WTC11 (cell line): ENCODE measurements around the gene HOXA13. TPM values are rescaled to one million over a fixed set of nuclear protein-coding genes. Genes with fewer than 3 reads are reported as not detected.

ENCODE experiments used
- ATAC-seq: fragments of 200-7000 bp; cut with Tn5 transposase; 2 replicates; pipeline ENCODE4 v1.10.0; 2021; ENCODE audit warnings: mild to moderate bottlenecking, moderate library complexity
- CTCF ChIA-PET: fragments of 300-600 bp; sonication (Branson Sonifier 250); formaldehyde crosslinking; loops from one replicate; lab custom pipeline; 2021; ENCODE audit warnings: antibody characterized with exemption; lab: Charles Lee
- POLR2A ChIA-PET: fragments of 350-600 bp; sonication (Branson Sonifier 250); formaldehyde crosslinking; loops from one replicate; lab custom pipeline; 2021; ENCODE audit warnings: antibody characterized with exemption; lab: Charles Lee
- DNase-seq: peaks from one replicate; pipeline ENCODE4 v3.0.0; 2021; ENCODE audit warnings: low spot score
- H3K27ac Mint-ChIP-seq: 2 replicates; pipeline ENCODE4 v1.8.0; 2021; ENCODE audit warnings: mixed read lengths
- H3K27me3 Mint-ChIP-seq: 2 replicates; pipeline ENCODE4 v1.8.0; 2021; ENCODE audit warnings: low read depth, mild to moderate bottlenecking, moderate library complexity, mixed read lengths
- H3K36me3 Mint-ChIP-seq: 2 replicates; pipeline ENCODE4 v1.8.0; 2021; ENCODE audit warnings: mixed read lengths
- H3K4me1 Mint-ChIP-seq: 2 replicates; pipeline ENCODE4 v1.8.0; 2022; ENCODE audit warnings: mixed read lengths
- H3K4me3 Mint-ChIP-seq: 2 replicates; pipeline ENCODE4 v1.8.0; 2021; ENCODE audit warnings: mild to moderate bottlenecking, moderate library complexity, mixed read lengths
- H3K9me3 Mint-ChIP-seq: 2 replicates; pipeline ENCODE4 v1.8.0; 2021; ENCODE audit warnings: mixed read lengths
- SP1 ChIP-seq: sonication (generic); formaldehyde crosslinking; conservative IDR thresholded peaks from 2 replicates; pipeline ENCODE4 v1.8.1; 2022; ENCODE audit warnings: missing genetic modification reagents
- total RNA-seq: library from RNA; stranded (reverse); gene quantifications from 3 replicates; pipeline ENCODE4 v1.2.3, GENCODE V29; 2021
- TF ChIP-seq, protein P1 (sequence below): sonication (generic); formaldehyde crosslinking; IDR thresholded peaks from 2 replicates; pipeline ENCODE4 v1.8.1; 2023; ENCODE audit warnings: mild to moderate bottlenecking, moderate library complexity, missing genetic modification reagents
- TF ChIP-seq, protein P2 (sequence below): sonication (generic); formaldehyde crosslinking; IDR thresholded peaks from 2 replicates; pipeline ENCODE4 v1.8.1; 2023; ENCODE audit warnings: mild to moderate bottlenecking, missing genetic modification reagents, borderline replicate concordance
- TF ChIP-seq, protein P3 (sequence below): sonication (generic); formaldehyde crosslinking; IDR thresholded peaks from 2 replicates; pipeline ENCODE4 v1.8.0; 2023; ENCODE audit warnings: missing genetic modification reagents, mild to moderate bottlenecking, borderline replicate concordance
- TF ChIP-seq, protein P4 (sequence below): fragments of 200-600 bp; IDR thresholded peaks from 2 replicates; pipeline ENCODE4 v1.8.0; 2022; ENCODE audit warnings: antibody characterized with exemption
- TF ChIP-seq, protein P5 (sequence below): sonication (generic); formaldehyde crosslinking; IDR thresholded peaks from 2 replicates; pipeline ENCODE4 v1.8.1; 2022; ENCODE audit warnings: mild to moderate bottlenecking, moderate library complexity, missing genetic modification reagents

Gene HOXA13
- total RNA-seq, 1 experiment from 2014 or later: not detected

DNA sequence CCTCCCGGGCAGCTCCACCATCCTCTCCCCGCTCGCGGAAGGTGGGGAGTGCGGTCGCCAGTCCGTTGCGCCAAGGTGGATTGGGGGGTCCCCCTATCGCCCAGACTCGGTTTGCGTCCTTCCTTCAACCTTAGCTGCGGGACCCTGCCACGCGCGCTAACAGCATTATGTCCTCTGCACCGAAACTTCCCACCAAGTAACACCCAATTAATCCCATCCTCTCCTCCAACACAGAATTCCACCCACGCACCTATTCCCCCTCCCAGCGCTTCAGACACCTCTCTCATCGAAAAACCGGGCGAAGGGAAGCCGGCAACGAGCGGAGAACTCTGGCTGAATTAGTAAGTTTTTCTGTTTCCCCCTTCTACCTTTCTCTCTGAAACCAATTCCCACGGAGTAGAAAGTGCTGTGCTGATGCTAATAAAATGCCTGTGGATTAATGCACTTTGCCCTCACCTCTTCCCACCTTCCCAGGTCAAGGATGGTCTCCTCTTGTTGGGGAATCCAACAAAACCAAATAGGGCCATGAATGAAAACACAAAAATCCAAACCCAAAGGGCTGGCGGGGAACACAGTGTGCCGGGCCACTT is 48.5 kb downstream of the HOXA13 start:
- Mint-ChIP-seq H3K4me3 (peak overlapping the region; percentile 55), H3K27me3 (peaks cover 100% of the 10 kb centered on the region), H3K4me1 (peaks cover 30% of the 10 kb centered on the region)
- CTCF ChIA-PET: interaction anchor here (0.6 to 4.0 kb wide), 13 partner anchors 7 to 460 kb away, joined by 3 to 74 read pairs (median 4); partner anchors contain the start of gene HOXA9
- TF ChIP-seq, protein P1, sequence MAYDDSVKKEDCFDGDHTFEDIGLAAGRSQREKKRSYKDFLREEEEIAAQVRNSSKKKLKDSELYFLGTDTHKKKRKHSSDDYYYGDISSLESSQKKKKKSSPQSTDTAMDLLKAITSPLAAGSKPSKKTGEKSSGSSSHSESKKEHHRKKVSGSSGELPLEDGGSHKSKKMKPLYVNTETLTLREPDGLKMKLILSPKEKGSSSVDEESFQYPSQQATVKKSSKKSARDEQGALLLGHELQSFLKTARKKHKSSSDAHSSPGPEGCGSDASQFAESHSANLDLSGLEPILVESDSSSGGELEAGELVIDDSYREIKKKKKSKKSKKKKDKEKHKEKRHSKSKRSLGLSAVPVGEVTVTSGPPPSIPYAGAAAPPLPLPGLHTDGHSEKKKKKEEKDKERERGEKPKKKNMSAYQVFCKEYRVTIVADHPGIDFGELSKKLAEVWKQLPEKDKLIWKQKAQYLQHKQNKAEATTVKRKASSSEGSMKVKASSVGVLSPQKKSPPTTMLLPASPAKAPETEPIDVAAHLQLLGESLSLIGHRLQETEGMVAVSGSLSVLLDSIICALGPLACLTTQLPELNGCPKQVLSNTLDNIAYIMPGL (CRISPR knock-in tag): 0 out of 2 replicates have a peak, but pooled peaks have one; percentile 4
- TF ChIP-seq, protein P2, sequence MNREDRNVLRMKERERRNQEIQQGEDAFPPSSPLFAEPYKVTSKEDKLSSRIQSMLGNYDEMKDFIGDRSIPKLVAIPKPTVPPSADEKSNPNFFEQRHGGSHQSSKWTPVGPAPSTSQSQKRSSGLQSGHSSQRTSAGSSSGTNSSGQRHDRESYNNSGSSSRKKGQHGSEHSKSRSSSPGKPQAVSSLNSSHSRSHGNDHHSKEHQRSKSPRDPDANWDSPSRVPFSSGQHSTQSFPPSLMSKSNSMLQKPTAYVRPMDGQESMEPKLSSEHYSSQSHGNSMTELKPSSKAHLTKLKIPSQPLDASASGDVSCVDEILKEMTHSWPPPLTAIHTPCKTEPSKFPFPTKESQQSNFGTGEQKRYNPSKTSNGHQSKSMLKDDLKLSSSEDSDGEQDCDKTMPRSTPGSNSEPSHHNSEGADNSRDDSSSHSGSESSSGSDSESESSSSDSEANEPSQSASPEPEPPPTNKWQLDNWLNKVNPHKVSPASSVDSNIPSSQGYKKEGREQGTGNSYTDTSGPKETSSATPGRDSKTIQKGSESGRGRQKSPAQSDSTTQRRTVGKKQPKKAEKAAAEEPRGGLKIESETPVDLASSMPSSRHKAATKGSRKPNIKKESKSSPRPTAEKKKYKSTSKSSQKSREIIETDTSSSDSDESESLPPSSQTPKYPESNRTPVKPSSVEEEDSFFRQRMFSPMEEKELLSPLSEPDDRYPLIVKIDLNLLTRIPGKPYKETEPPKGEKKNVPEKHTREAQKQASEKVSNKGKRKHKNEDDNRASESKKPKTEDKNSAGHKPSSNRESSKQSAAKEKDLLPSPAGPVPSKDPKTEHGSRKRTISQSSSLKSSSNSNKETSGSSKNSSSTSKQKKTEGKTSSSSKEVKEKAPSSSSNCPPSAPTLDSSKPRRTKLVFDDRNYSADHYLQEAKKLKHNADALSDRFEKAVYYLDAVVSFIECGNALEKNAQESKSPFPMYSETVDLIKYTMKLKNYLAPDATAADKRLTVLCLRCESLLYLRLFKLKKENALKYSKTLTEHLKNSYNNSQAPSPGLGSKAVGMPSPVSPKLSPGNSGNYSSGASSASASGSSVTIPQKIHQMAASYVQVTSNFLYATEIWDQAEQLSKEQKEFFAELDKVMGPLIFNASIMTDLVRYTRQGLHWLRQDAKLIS (CRISPR knock-in tag): no peak
- TF ChIP-seq, all 79 proteins: peak for 1
- POLR2A ChIA-PET: no interaction called here
- H3K36me3 Mint-ChIP-seq: peaks cover 3% of the 10 kb centered on the region
- no peak for ATAC-seq
- H3K9me3 Mint-ChIP-seq: no peaks in the 10 kb centered on the region
- H3K27ac Mint-ChIP-seq: no peak overlapping the region
- DNase-seq: no peak

DNA sequence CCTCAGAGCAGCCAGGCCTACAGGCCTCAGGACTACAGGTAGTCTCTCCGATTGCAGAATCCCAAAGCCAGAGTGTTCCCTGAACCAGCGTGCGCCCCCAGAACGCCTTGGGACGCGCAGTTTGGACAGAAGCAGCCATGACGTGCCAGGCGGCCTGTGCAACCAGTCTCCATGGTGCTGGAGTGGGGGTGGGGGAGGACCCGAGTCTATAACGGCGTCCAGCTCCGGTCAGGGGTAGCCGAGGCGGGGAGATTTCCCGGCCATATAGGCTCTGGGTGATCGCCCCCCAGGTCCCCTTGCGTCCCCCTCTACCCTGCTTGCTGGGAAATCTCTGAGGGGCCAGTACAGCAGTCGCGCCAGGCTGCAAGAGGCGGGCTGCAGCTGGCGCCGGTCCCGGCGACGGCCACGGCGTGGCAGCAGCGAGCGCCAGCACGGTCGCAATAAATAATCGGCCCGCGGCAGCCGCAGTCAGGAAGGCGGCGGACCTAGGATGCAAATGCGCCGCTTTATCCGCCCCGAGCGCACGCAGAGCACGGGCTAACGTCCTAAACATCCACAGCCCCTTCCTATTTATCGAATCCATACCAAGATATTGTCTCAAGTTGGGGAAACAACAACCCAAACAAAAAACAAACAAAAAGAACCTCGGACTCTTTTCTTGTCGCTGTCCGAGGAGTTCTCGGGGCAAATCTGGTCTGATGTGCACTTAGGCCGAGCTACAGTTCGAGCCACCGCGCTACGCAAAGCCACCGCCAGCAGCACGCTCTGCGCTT is 49.1 kb downstream of the HOXA13 start:
- ChIA-PET CTCF (interaction anchor here (0.6 to 4.0 kb wide), 15 partner anchors 8 to 468 kb away, joined by 3 to 74 read pairs (median 4); partner anchors contain the start of gene HOXA9), POLR2A (no interaction called here)
- TF ChIP-seq, protein P3, sequence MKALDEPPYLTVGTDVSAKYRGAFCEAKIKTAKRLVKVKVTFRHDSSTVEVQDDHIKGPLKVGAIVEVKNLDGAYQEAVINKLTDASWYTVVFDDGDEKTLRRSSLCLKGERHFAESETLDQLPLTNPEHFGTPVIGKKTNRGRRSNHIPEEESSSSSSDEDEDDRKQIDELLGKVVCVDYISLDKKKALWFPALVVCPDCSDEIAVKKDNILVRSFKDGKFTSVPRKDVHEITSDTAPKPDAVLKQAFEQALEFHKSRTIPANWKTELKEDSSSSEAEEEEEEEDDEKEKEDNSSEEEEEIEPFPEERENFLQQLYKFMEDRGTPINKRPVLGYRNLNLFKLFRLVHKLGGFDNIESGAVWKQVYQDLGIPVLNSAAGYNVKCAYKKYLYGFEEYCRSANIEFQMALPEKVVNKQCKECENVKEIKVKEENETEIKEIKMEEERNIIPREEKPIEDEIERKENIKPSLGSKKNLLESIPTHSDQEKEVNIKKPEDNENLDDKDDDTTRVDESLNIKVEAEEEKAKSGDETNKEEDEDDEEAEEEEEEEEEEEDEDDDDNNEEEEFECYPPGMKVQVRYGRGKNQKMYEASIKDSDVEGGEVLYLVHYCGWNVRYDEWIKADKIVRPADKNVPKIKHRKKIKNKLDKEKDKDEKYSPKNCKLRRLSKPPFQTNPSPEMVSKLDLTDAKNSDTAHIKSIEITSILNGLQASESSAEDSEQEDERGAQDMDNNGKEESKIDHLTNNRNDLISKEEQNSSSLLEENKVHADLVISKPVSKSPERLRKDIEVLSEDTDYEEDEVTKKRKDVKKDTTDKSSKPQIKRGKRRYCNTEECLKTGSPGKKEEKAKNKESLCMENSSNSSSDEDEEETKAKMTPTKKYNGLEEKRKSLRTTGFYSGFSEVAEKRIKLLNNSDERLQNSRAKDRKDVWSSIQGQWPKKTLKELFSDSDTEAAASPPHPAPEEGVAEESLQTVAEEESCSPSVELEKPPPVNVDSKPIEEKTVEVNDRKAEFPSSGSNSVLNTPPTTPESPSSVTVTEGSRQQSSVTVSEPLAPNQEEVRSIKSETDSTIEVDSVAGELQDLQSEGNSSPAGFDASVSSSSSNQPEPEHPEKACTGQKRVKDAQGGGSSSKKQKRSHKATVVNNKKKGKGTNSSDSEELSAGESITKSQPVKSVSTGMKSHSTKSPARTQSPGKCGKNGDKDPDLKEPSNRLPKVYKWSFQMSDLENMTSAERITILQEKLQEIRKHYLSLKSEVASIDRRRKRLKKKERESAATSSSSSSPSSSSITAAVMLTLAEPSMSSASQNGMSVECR (CRISPR knock-in tag): no peak
- TF ChIP-seq, protein P1 (CRISPR knock-in tag): peak; percentile 71; the same call in 1 of the 2 replicates
- TF ChIP-seq, protein P4, sequence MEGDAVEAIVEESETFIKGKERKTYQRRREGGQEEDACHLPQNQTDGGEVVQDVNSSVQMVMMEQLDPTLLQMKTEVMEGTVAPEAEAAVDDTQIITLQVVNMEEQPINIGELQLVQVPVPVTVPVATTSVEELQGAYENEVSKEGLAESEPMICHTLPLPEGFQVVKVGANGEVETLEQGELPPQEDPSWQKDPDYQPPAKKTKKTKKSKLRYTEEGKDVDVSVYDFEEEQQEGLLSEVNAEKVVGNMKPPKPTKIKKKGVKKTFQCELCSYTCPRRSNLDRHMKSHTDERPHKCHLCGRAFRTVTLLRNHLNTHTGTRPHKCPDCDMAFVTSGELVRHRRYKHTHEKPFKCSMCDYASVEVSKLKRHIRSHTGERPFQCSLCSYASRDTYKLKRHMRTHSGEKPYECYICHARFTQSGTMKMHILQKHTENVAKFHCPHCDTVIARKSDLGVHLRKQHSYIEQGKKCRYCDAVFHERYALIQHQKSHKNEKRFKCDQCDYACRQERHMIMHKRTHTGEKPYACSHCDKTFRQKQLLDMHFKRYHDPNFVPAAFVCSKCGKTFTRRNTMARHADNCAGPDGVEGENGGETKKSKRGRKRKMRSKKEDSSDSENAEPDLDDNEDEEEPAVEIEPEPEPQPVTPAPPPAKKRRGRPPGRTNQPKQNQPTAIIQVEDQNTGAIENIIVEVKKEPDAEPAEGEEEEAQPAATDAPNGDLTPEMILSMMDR: peak; percentile 66
- TF ChIP-seq, protein P5, sequence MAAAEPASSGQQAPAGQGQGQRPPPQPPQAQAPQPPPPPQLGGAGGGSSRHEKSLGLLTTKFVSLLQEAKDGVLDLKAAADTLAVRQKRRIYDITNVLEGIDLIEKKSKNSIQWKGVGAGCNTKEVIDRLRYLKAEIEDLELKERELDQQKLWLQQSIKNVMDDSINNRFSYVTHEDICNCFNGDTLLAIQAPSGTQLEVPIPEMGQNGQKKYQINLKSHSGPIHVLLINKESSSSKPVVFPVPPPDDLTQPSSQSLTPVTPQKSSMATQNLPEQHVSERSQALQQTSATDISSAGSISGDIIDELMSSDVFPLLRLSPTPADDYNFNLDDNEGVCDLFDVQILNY (CRISPR knock-in tag): 0 out of 2 replicates have a peak, but pooled peaks have one; percentile 23
- TF ChIP-seq SP1 (CRISPR knock-in tag): 0 out of 2 replicates have a peak, but pooled peaks have one; percentile 16
- Mint-ChIP-seq H3K4me1 (peaks cover 28% of the 10 kb centered on the region), H3K27me3 (peaks cover 100% of the 10 kb centered on the region), H3K9me3 (no peaks in the 10 kb centered on the region), H3K36me3 (peaks cover 3% of the 10 kb centered on the region), H3K27ac (no peak overlapping the region), H3K4me3 (peak overlapping the region; percentile 55)
- peak; percentile 57 for ATAC-seq
- DNase-seq: peak; percentile 76
